Measurements from ENCODE around the gene NIPAL3.

- TF ChIP-seq ZNF565 (CRISPR knock-in tag; conservative IDR thresholded peaks at IDR 0.05; ENCODE audit: low read depth): no peak
- TF ChIP-seq ZNF70 (CRISPR knock-in tag; IDR thresholded peaks at IDR 0.05): no peak
- TF ChIP-seq RARB (CRISPR knock-in tag; IDR thresholded peaks at IDR 0.05): no peak
- TF ChIP-seq ZC3H10 (CRISPR knock-in tag; IDR thresholded peaks at IDR 0.05): no peak
- no peak for TF ChIP-seq ZNF8 (CRISPR knock-in tag; IDR thresholded peaks at IDR 0.05)
- no peak for TF ChIP-seq TCF4 (CRISPR knock-in tag; IDR thresholded peaks at IDR 0.05; ENCODE audit: borderline replicate concordance)
- TF ChIP-seq TSHZ2 (CRISPR knock-in tag; IDR thresholded peaks at IDR 0.05): no peak
- TF ChIP-seq, protein P1, sequence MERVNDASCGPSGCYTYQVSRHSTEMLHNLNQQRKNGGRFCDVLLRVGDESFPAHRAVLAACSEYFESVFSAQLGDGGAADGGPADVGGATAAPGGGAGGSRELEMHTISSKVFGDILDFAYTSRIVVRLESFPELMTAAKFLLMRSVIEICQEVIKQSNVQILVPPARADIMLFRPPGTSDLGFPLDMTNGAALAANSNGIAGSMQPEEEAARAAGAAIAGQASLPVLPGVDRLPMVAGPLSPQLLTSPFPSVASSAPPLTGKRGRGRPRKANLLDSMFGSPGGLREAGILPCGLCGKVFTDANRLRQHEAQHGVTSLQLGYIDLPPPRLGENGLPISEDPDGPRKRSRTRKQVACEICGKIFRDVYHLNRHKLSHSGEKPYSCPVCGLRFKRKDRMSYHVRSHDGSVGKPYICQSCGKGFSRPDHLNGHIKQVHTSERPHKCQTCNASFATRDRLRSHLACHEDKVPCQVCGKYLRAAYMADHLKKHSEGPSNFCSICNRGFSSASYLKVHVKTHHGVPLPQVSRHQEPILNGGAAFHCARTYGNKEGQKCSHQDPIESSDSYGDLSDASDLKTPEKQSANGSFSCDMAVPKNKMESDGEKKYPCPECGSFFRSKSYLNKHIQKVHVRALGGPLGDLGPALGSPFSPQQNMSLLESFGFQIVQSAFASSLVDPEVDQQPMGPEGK (CRISPR knock-in tag; IDR thresholded peaks at IDR 0.05; ENCODE audit: borderline replicate concordance): no peak
- TF ChIP-seq SNAI2 (CRISPR knock-in tag; IDR thresholded peaks at IDR 0.05): no peak
- TF ChIP-seq ZFP30 (CRISPR knock-in tag; IDR thresholded peaks at IDR 0.05): no peak
- TF ChIP-seq BACH2 (CRISPR knock-in tag; IDR thresholded peaks at IDR 0.05; ENCODE audit: borderline replicate concordance): no peak
Observed at GRCh38 chr1:24383381-24383940, 32.1 kb upstream of the NIPAL3 start.
